Erythroblast (primary cell): ENCODE results near the gene SDHB.

Experiments used
- GATA1 ChIP-seq: IDR thresholded peaks from 2 replicates; pipeline ENCODE4 v1.6.1; 2011; ENCODE audit warnings: low read depth, mild to moderate bottlenecking, control low read depth, low read length, moderate library complexity
- POLR2A ChIP-seq: IDR thresholded peaks from 2 replicates; pipeline ENCODE4 v1.6.1; 2011; ENCODE audit warnings: mild to moderate bottlenecking, low read length

GRCh38 chr1:17032741-17033140 lies 21.1 kb downstream of the SDHB start:
- TF ChIP-seq POLR2A (no peak), GATA1 (no peak)
